ENCODE data around the gene ATPAF2. TPM values are rescaled to one million over a fixed set of nuclear protein-coding genes. Genes with fewer than 3 reads are reported as not detected.
A peak's percentile ranks its signal among the peaks of the same experiment; 100 is the strongest.

ATPAF2 gene
- total RNA-seq, 1 donor from 2014 or later = 25.9 TPM

GRCh38 chr17:18040261-18040858, 1.4 kb upstream of the ATPAF2 start:
- ATAC-seq = no peak
- DNase-seq (ENCODE audit: low spot score) = no peak

GRCh38 chr17:18039535-18040260, 730 bp upstream of the ATPAF2 start:
- DNase-seq (ENCODE audit: low spot score) (no peak), ATAC-seq (peak; percentile 50)

DNA sequence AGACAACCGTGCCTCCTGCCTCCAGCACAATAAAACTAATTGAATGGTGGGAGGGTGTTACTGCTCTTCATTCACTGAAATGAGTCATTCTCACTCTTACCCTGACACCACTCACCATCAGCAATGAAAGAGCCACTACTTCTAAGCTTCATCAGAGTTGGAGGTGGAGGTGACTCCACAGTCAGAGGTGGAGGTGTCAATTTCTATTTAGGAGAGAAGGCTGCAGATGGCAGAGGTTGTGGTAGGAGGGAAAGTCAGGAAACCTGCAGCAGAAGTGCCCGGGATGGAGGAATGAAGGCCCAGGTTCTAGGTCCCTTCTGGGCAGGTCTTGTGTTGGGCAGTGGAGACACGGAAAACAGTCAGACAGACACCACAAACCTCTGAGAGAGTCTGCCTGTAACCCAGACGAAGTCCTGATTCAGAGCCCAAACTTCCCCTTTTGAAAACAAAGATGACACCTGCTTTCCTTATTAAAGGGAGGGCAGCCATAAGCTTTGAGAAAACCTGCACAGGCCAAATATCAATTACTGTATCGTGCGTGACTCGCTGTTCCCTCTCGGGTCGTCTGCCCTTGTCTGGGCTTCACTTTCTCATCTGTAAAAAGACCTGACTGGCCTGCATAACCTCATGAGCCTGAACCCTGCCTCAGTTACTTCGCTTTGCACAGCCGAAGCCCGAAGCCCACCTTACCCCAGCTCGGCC, 668 bp downstream of the ATPAF2 start:
- ATAC-seq (no peak), DNase-seq (ENCODE audit: low spot score) (no peak)

- ATAC-seq = no peak
Observed at GRCh38 chr17:18037486-18037885, 1.5 kb downstream of the ATPAF2 start.

DNA sequence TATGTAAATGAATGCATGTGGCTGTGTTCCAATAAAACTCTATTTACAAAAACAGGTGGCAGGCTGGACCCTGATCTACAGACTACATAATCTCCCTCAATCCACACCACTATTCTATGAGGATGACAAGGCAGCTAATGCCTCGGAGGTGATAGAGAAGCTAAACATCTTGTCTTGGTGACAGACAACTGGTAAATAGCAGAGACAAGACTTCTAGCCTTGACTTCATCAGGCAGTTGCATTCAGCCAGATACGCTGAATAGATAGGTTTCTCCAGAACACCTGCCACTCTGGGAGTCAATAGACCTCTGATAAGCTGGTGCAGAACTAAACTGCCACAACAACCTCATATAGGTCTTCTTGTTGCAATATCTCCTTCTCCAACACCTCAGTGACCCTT, 3.3 kb downstream of the ATPAF2 start:
- no peak for DNase-seq (ENCODE audit: low spot score)
- ATAC-seq = no peak

More at GRCh38 chr17:18037486-18037885, 1.5 kb downstream of the ATPAF2 start:
- no peak for DNase-seq (ENCODE audit: low spot score)

DNA sequence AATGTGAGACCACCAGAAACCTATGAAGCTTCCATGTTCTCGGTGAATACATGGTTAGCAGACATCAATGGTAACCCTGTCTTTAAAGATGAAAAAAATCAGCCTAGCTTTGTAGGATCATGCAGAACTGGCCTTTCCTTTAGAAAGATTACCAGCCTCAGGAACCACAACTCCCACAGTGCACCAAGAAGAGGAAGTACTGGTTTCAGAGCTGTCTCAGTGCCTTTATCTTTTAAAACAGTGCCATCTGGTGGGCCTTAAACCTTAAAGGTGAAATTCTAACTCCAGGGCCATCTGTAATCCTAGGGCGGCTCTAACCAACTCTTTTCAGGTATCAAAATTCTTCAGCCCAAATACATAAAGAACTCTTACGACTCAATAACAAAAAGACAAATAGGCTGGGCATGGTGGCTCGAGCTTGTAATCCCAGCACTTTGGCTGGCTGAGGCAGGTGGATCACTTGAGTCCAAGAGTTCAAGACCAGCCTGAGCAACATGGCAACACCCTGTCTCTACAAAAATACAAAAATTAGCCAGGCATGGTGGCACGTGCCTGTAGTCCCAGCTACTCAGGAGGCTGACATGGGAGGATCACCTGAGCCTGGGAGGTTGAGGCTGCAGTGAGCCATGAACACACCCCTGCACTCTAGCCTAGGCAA, 5.4 kb downstream of the ATPAF2 start:
- DNase-seq (ENCODE audit: low spot score) = no peak
- ATAC-seq = peak; percentile 97

DNA sequence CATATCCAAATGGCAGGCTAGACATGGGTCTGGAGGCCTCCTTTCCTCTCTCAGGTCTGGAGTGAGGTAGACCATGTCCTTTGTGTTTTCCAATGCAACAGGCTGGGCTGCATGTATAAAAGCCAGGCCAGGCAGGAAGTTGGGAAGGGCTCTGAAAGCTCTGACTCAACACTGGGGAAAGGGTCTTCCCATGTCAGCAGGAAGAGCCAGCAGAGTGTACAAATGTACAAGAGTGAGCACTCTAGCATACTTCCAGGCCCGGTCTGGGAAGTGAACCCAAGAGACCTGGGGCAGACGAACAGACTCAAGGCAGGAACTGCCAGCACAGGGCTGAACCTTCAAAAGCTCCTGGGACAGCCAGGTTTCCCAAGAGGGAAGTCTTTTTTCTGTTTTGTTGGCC, 7.0 kb downstream of the ATPAF2 start:
- no peak for ATAC-seq
- DNase-seq (ENCODE audit: low spot score) = no peak

GRCh38 chr17:18028952-18029540, 9.9 kb downstream of the ATPAF2 start:
- ATAC-seq = no peak
- no peak for DNase-seq (ENCODE audit: low spot score)

DNA sequence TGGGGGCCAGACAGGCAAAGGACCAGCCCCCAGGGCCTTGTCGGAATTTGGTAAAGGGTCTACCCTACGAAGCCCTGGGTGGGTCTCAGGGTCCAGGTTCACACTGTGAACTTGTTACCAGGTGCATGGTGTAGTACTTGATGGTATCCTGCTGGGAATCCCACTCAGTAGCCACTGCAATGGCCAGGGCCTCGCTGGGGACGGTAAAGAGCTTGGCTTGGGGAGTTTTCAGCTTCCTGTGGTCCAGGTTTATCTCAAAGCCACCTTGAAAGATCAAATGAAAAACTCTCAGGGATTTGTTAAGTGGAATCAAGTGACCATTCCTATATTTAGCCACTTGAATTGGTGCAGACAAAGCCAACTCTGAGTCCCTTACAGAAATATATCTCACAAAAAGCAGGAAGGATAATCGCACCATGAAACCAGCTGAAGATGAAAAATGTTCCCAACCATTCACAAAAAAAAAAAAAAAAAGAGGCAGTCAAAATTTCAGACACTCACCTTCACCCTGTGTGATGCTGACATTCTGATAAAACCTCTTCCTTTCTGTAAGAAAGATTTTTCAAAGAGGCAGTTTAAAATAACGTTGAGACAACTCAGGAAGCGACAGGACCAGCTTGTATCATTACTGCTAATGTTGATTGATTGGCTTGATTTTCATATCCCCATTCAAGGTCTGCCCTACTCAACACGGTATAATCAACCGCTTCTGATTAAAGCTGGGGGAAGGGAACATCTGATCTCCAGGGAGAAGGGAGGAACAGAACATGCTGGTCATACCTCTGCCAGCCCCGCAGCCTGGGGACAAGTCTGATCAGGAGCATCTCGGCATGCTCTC, 10.6 kb downstream of the ATPAF2 start:
- ATAC-seq (no peak), DNase-seq (ENCODE audit: low spot score) (no peak)

GRCh38 chr17:18027280-18027679, 11.7 kb downstream of the ATPAF2 start:
- ATAC-seq = peak; percentile 91
- DNase-seq (ENCODE audit: low spot score) = peak; percentile 88

DNA sequence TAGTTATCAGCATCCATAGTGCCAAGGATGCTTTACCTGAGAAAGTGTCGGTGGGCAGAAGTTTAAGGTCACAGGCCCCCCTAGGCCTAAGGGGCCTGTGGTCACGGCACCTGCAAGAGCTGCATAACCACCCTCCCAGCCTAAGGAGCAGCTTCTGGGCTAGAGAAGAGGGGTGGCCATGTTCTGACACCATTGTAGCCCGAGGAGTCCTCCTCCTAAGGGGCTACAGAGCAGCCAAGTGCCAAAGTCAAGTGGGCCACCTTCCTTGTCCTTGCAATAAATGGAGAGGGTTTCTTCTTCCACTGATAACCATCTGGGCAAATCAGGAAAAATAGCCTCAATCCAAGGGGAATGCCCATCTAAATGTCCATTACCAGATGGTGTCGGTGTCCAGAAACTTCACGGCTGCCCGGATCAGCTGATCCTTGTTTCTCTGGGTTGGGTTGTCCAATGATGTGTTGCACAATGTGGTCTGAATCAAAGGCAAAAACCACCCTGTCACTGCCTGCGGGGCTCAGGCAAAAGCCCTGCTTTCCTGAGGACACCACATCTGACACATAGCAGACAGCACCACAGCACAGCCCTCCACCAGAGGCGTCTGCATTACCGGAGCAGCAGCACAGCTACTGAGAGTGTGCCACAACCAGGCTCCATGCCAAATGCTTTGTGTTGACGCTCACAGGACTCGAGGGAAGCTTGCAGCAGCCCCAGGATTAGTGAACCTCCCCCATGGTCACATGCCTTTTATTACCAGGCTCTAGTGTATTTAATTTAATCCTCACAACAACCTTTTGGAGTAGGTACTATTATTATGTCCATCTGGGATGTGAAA, 12.8 kb downstream of the ATPAF2 start:
- peak; percentile 62 for DNase-seq (ENCODE audit: low spot score)
- ATAC-seq = peak; percentile 71

GRCh38 chr17:18025241-18025944, 13.6 kb downstream of the ATPAF2 start:
- ATAC-seq = no peak
- DNase-seq (ENCODE audit: low spot score) = no peak

DNA sequence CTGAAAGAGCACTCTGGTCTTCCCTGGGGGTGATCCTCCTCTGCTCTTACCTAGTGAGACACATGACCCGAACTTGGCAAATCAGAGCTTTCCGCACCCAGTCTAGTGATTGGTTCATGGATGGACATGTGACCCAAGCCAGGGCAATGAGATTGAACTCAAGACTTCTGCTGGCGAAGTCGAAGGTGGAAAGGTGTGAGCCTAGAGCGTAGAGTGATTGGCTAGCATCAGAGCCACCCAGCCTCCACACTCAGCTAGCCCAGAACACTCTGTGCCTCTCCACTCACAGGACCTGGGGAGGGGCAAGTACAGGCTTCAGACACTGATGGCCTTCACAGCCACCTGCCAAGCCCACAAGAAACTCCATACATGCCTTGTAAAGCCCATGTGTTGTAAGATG, 17.6 kb downstream of the ATPAF2 start:
- ATAC-seq (no peak), DNase-seq (ENCODE audit: low spot score) (no peak)

- no peak for ATAC-seq
- no peak for DNase-seq (ENCODE audit: low spot score)
Observed at GRCh38 chr17:18020971-18021370, 18.0 kb downstream of the ATPAF2 start.

GRCh38 chr17:18019838-18020154, 19.2 kb downstream of the ATPAF2 start:
- ATAC-seq (no peak), DNase-seq (ENCODE audit: low spot score) (no peak)

GRCh38 chr17:18018411-18018921, 20.5 kb downstream of the ATPAF2 start:
- peak; percentile 62 for DNase-seq (ENCODE audit: low spot score)
- ATAC-seq = peak; percentile 57

GRCh38 chr17:18017958-18018357, 21.0 kb downstream of the ATPAF2 start:
- ATAC-seq (peak; percentile 82), DNase-seq (ENCODE audit: low spot score) (peak; percentile 58)

DNA sequence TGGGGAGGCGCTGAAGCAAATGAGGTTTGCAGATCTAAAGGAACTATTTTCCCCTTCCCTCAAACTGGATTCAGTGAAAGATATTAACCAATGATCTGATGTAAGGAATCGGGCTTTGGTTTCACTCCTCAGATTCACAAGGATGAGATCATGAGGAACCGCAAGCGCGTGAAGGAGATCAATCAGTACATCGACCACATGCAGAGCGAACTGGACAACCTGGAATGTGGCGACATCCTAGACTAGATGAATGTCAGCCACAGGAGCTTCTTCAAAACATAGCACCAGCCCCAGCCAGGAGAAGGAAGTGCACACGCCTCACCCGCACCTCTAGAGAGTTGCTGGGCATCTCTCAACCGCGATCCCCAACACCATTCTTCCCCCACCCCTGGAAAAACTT, 22.5 kb downstream of the ATPAF2 start:
- no peak for DNase-seq (ENCODE audit: low spot score)

GRCh38 chr17:18015593-18015992, 23.4 kb downstream of the ATPAF2 start:
- ATAC-seq = no peak
- DNase-seq (ENCODE audit: low spot score) = no peak

More for the DNA sequence above, 22.5 kb downstream of the ATPAF2 start:
- ATAC-seq = no peak
